ENCODE data around the gene CPED1. TPM values are rescaled to one million over a fixed set of nuclear protein-coding genes. Genes with fewer than 3 reads are reported as not detected.

The CPED1 gene
- total RNA-seq, 1 experiment from 2014 or later, result 0.13 TPM

DNA sequence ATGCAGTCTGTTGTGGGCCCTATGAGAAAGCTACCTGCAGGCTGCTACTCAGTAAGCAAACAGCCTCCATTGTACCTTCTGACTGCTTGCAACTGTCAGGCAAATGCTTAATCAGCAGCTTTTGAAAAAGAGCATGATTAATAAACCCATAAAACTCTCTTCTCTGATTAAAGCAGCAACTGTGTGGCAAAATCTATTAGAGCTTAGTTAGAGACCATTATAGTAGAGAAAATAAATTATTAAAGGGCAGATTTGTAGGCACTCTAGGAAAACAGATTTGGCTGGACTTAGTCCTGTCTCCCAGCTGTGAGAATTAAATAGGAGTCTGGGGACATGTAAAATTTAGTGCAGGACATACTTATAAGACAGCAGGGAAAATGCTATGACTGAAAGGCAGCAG is 207.8 kb downstream of the CPED1 start:
- Histone ChIP-seq H3K4me2 (ENCODE audit: insufficient read depth, insufficient read length, low read length) (no peak overlapping the region), H2BK5ac (ENCODE audit: insufficient read length, low read length) (no peak overlapping the region), H3K9ac (ENCODE audit: extremely low read depth, insufficient read length, low read length) (no peak overlapping the region), H3K4ac (ENCODE audit: low read depth, low read length) (no peak overlapping the region), H3K79me2 (ENCODE audit: insufficient read depth, low read length) (no peaks in the 10 kb centered on the region), H2AK5ac (ENCODE audit: insufficient read length, low read length) (no peak overlapping the region), H3K23ac (ENCODE audit: insufficient read length, low read depth, low read length) (no peak overlapping the region), H3K56ac (ENCODE audit: insufficient read length, low read depth, low read length) (no peak overlapping the region), H2BK12ac (ENCODE audit: insufficient read length, low read depth, low read length) (no peak overlapping the region), H3K18ac (ENCODE audit: insufficient read length, low read depth, low read length) (no peak overlapping the region), H4K8ac (replicated peaks; ENCODE audit: insufficient read length, low read depth, low read length) (no peak overlapping the region), H4K5ac (ENCODE audit: insufficient read length, low read depth, low read length) (no peak overlapping the region), H3K14ac (ENCODE audit: insufficient read depth, low read length) (no peak overlapping the region), H2BK120ac (ENCODE audit: low read depth, low read length, poor library complexity, severe bottlenecking) (no peak overlapping the region), H4K91ac (ENCODE audit: insufficient read length, low read depth, low read length) (no peak overlapping the region), H2AFZ (ENCODE audit: low read length) (no peak overlapping the region), H3K27ac (ENCODE audit: insufficient read length, low read depth, low read length) (no peak overlapping the region), H3K79me1 (ENCODE audit: insufficient read depth, low read depth, low read length, poor library complexity, severe bottlenecking) (no peaks in the 10 kb centered on the region), H3K23me2 (ENCODE audit: insufficient read length, low read depth, low read length, poor library complexity, severe bottlenecking) (no peaks in the 10 kb centered on the region), H2BK20ac (ENCODE audit: low read depth, low read length, poor library complexity, severe bottlenecking) (no peak overlapping the region), H2BK15ac (ENCODE audit: low read depth, low read length) (no peak overlapping the region), H4K20me1 (ENCODE audit: control insufficient read depth, insufficient read depth, insufficient read length) (no peaks in the 10 kb centered on the region), H3K9me3 (ENCODE audit: control insufficient read depth, low read depth, low read length) (no peaks in the 10 kb centered on the region), H3K27me3 (ENCODE audit: insufficient read depth, low read length) (no peaks in the 10 kb centered on the region), H3T11ph (ENCODE audit: low read length) (no peak overlapping the region), H3K4me1 (ENCODE audit: insufficient read depth, low read length) (no peaks in the 10 kb centered on the region)
- Mint-ChIP-seq H3K4me1 (0 out of 4 replicates have a peak, but pooled peaks cover 0 to 6% of the 10 kb centered on the region in 2 experiments), H3K36me3 (ENCODE audit: insufficient read depth in 1 of 3, low read depth in 3 of 3) (no peaks in the 10 kb centered on the region), H3K4me3 (no peak overlapping the region), H3K9me3 (no peaks in the 10 kb centered on the region), H3K27ac (no peak overlapping the region), H3K27me3 (ENCODE audit: low read depth) (no peaks in the 10 kb centered on the region)
- TF ChIP-seq, protein P1, sequence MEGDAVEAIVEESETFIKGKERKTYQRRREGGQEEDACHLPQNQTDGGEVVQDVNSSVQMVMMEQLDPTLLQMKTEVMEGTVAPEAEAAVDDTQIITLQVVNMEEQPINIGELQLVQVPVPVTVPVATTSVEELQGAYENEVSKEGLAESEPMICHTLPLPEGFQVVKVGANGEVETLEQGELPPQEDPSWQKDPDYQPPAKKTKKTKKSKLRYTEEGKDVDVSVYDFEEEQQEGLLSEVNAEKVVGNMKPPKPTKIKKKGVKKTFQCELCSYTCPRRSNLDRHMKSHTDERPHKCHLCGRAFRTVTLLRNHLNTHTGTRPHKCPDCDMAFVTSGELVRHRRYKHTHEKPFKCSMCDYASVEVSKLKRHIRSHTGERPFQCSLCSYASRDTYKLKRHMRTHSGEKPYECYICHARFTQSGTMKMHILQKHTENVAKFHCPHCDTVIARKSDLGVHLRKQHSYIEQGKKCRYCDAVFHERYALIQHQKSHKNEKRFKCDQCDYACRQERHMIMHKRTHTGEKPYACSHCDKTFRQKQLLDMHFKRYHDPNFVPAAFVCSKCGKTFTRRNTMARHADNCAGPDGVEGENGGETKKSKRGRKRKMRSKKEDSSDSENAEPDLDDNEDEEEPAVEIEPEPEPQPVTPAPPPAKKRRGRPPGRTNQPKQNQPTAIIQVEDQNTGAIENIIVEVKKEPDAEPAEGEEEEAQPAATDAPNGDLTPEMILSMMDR (conservative IDR thresholded peaks at IDR 0.05), result no peak
- no peak for DNase-seq

Measured in H9 (cell line).